ENCODE data around the gene ZC3H18.

GRCh38 chr16:88624481-88624880 lies 54.3 kb downstream of the ZC3H18 start:
- TF ChIP-seq CTCF (IDR thresholded peaks at IDR 0.05; ENCODE audit: low read length) (no peak), EZH2 (optimal IDR thresholded peaks at IDR 0.05; ENCODE audit: low read depth, low read length) (no peak), EZH2phosphoT487 (IDR thresholded peaks at IDR 0.05; ENCODE audit: low read length) (no peak)

All from MM.1S (cell line).